ENCODE results near the gene SND1.

Gene SND1

GRCh38 chr7:127844165-127844564 lies 192.2 kb downstream of the SND1 start:
- Histone ChIP-seq H3K27ac (no peak overlapping the region), H3K36me3 (replicated peaks) (peaks cover 7% of the 10 kb centered on the region), H3K27me3 (replicated peaks) (no peaks in the 10 kb centered on the region), H3K4me3 (ENCODE audit: low read depth, low read length) (no peak overlapping the region)
- DNase-seq, result no peak
- no peak for TF ChIP-seq CTCF (IDR thresholded peaks at IDR 0.05; ENCODE audit: low read depth, low read length, missing control alignments)
- in situ Hi-C loops (cut with HindIII; ENCODE audit: low pct_ligation_motif_present, low sequenced_read_pairs), result no loop called here

GRCh38 chr7:127844707-127845331 lies 192.8 kb downstream of the SND1 start:
- in situ Hi-C loops (cut with HindIII; ENCODE audit: low pct_ligation_motif_present, low sequenced_read_pairs), result no loop called here

GRCh38 chr7:127845522-127846214 lies 193.7 kb downstream of the SND1 start:
- DNase-seq, result no peak
- Histone ChIP-seq H3K27me3 (replicated peaks) (no peaks in the 10 kb centered on the region), H3K4me3 (ENCODE audit: low read depth, low read length) (no peak overlapping the region), H3K27ac (no peak overlapping the region), H3K36me3 (replicated peaks) (peaks cover 7% of the 10 kb centered on the region)
- in situ Hi-C loops (cut with HindIII; ENCODE audit: low pct_ligation_motif_present, low sequenced_read_pairs), result no loop called here
- no peak for TF ChIP-seq CTCF (IDR thresholded peaks at IDR 0.05; ENCODE audit: low read depth, low read length, missing control alignments)

More at GRCh38 chr7:127844707-127845331, 192.8 kb downstream of the SND1 start:
- DNase-seq, result peak; percentile 20
- Histone ChIP-seq H3K27ac (no peak overlapping the region), H3K4me3 (ENCODE audit: low read depth, low read length) (no peak overlapping the region), H3K36me3 (replicated peaks) (peaks cover 7% of the 10 kb centered on the region), H3K27me3 (replicated peaks) (no peaks in the 10 kb centered on the region)
- TF ChIP-seq CTCF (IDR thresholded peaks at IDR 0.05; ENCODE audit: low read depth, low read length, missing control alignments), result no peak

GRCh38 chr7:127847641-127848040 lies 195.6 kb downstream of the SND1 start:
- Histone ChIP-seq H3K36me3 (replicated peaks) (peaks cover 7% of the 10 kb centered on the region), H3K4me3 (ENCODE audit: low read depth, low read length) (no peak overlapping the region), H3K27ac (no peak overlapping the region), H3K27me3 (replicated peaks) (no peaks in the 10 kb centered on the region)
- in situ Hi-C loops (cut with HindIII; ENCODE audit: low pct_ligation_motif_present, low sequenced_read_pairs), result no loop called here
- DNase-seq, result no peak
- TF ChIP-seq CTCF (IDR thresholded peaks at IDR 0.05; ENCODE audit: low read depth, low read length, missing control alignments), result no peak

GRCh38 chr7:127848241-127848640 lies 196.2 kb downstream of the SND1 start:
- in situ Hi-C loops (cut with HindIII; ENCODE audit: low pct_ligation_motif_present, low sequenced_read_pairs), result no loop called here
- DNase-seq, result no peak
- no peaks in the 10 kb centered on the region for H3K27me3 ChIP-seq (replicated peaks)
- no peak overlapping the region for H3K4me3 ChIP-seq (ENCODE audit: low read depth, low read length)
- H3K36me3 ChIP-seq (replicated peaks), result peaks cover 5% of the 10 kb centered on the region
- H3K27ac ChIP-seq, result no peak overlapping the region
- no peak for TF ChIP-seq CTCF (IDR thresholded peaks at IDR 0.05; ENCODE audit: low read depth, low read length, missing control alignments)
